HG02884 (cell line): ENCODE measurements around the gene SHANK1.
"Not testable (repeated sequence)": the region's sequence is repeated elsewhere in the genome, so short reads cannot be mapped to it uniquely, and the experiment has no call there.

ENCODE experiments used
- ATAC-seq: cut with Tn5 transposase; IDR thresholded peaks from one replicate; pipeline ENCODE4 v1.9.1; 2021; ENCODE audit warnings: mild to moderate bottlenecking, moderate library complexity; ENCODE audit not compliant: unreplicated experiment

Gene SHANK1

GRCh38 chr19:50719566-50719965, at the start of gene SHANK1:
TSS of gene SHANK1 (minus strand) at chr19:50719802. CDS start at chr19:50716919, 2,883 bp downstream.
- ATAC-seq = no peak

- ATAC-seq = no peak
Observed at GRCh38 chr19:50768277-50768676, 48.7 kb upstream of the SHANK1 start.

GRCh38 chr19:50767263-50767662, 47.7 kb upstream of the SHANK1 start:
- not testable (repeated sequence) for ATAC-seq

GRCh38 chr19:50766746-50767145, 47.1 kb upstream of the SHANK1 start:
- not testable (repeated sequence) for ATAC-seq

GRCh38 chr19:50764409-50764808, 44.8 kb upstream of the SHANK1 start:
- ATAC-seq = no peak

- ATAC-seq = not testable (repeated sequence)
Observed at GRCh38 chr19:50763521-50763920, 43.9 kb upstream of the SHANK1 start.

- not testable (repeated sequence) for ATAC-seq
Observed at GRCh38 chr19:50761501-50761900, 41.9 kb upstream of the SHANK1 start.

GRCh38 chr19:50759886-50760285, 40.3 kb upstream of the SHANK1 start:
- ATAC-seq = no peak

GRCh38 chr19:50759076-50759475, 39.5 kb upstream of the SHANK1 start:
- ATAC-seq = not testable (repeated sequence)

GRCh38 chr19:50757624-50758023, 38.0 kb upstream of the SHANK1 start:
- ATAC-seq = not testable (repeated sequence)

- ATAC-seq = not testable (repeated sequence)
Observed at GRCh38 chr19:50756244-50756643, 36.6 kb upstream of the SHANK1 start.

- ATAC-seq = no peak
Observed at GRCh38 chr19:50753879-50754278, 34.3 kb upstream of the SHANK1 start.

GRCh38 chr19:50750010-50750409, 30.4 kb upstream of the SHANK1 start:
- ATAC-seq = no peak

GRCh38 chr19:50749490-50749889, 29.9 kb upstream of the SHANK1 start:
- no peak for ATAC-seq

GRCh38 chr19:50747141-50747540, 27.5 kb upstream of the SHANK1 start:
- not testable (repeated sequence) for ATAC-seq

- ATAC-seq = no peak
Observed at GRCh38 chr19:50745221-50745620, 25.6 kb upstream of the SHANK1 start.

GRCh38 chr19:50743537-50743936, 23.9 kb upstream of the SHANK1 start:
- no peak for ATAC-seq

- no peak for ATAC-seq
Observed at GRCh38 chr19:50741179-50741933, 21.8 kb upstream of the SHANK1 start.

GRCh38 chr19:50739914-50740426, 20.4 kb upstream of the SHANK1 start:
- ATAC-seq = no peak

- no peak for ATAC-seq
Observed at GRCh38 chr19:50739132-50739913, 19.7 kb upstream of the SHANK1 start.

- ATAC-seq = no peak
Observed at GRCh38 chr19:50736338-50736737, 16.7 kb upstream of the SHANK1 start.

GRCh38 chr19:50735869-50736268, 16.3 kb upstream of the SHANK1 start:
- ATAC-seq = no peak
